Germinal center (tissue), 1 donor: Measurements from ENCODE around the gene KHDRBS1.
"Not testable (repeated sequence)": the region's sequence is repeated elsewhere in the genome, so short reads cannot be mapped to it uniquely, and the experiment has no call there.

Source experiments
- DNase-seq: peaks from one replicate; pipeline ENCODE4 v3.0.0; 2012; ENCODE audit warnings: mixed read lengths, low spot score

KHDRBS1 gene

DNA sequence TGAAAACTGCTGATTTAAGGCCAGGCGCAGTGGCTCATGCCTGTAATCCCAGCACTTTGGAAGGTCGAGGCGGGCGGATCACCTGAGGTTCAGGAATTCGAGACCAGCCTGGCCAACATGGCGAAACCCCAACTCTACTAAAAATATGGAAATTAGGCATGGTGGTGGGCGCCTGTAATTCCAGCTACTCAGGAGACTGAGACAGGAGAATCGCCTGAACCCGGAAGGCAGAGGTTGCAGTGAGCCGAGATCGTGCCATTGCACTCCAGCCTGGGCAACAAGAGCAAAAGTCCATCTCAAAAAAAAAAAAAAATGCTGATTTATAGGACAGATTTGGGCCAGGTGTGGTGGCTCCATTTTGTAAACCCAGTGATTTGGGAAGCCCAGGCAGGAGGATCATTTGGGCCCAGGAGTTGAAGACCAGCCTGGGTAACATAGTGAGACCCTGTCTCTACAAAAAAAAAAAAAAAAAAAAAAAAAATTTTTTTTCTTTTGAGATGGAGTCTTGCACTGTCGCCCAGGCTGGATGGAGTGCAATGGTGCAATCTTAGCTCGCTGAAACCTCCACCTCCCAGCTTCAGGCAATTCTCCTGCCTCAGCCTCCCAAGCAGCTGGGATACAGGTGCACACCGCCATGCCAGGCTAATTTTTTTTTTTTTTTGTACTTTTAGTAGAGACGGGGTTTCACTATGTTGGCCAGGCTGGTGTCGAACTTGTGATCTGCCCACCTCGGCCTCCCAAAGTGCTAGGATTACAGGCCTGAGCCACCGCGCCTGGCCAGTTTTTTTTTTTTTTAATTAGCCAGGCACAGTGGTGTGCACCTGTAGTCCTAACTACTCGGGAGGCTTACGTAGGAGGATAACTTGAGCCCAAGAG is 52.2 kb downstream of the KHDRBS1 start:
- not testable (repeated sequence) for DNase-seq

DNA sequence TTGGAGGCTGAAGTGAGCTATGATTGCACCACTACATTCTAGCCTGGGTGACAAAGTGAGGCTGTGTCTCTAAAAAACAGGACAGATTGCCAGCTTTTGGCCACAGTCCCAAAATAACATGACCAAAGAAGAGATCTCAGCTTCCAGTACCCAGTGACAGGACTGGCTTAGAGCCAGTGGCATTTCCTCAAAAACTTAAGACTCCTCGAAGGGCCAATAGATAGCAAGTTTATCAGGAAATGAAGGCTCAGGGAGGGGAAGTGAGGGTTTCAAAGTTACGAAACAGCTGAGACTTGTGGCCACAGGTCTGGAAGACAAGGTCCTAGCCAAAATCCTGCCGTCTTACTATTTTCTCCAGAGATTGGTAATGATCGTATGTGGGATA is 52.8 kb downstream of the KHDRBS1 start:
- peak; percentile 22 for DNase-seq

DNA sequence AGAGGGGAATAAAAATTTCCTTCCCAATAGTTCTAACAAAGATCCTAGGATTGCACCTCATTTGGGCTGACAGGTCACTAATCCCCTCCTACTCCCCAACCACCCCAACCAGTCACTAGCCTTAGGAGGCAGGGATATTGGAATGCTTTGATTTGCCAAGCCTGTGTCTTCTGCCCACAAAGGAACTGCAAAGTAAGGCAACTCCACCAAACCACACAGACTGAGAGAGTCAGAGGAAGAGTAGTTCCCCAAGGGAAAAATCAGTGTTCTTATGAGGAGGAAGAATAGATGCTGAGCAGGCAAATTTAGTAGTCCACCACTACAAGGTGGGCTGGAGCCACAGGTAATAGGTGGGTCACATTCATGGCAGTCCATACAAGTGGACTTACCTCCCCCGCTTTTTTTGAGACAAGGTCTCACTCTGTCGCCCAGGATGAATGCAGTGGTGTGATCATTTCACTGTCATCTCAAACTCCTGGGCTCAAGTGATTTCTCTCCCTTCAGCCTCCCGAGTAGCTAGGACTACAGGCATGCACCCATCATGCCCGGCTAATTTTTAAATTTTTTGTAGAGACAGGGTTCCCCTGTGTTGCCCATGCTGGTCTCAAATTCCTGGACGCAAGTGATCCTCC is 55.4 kb downstream of the KHDRBS1 start:
- no peak for DNase-seq

DNA sequence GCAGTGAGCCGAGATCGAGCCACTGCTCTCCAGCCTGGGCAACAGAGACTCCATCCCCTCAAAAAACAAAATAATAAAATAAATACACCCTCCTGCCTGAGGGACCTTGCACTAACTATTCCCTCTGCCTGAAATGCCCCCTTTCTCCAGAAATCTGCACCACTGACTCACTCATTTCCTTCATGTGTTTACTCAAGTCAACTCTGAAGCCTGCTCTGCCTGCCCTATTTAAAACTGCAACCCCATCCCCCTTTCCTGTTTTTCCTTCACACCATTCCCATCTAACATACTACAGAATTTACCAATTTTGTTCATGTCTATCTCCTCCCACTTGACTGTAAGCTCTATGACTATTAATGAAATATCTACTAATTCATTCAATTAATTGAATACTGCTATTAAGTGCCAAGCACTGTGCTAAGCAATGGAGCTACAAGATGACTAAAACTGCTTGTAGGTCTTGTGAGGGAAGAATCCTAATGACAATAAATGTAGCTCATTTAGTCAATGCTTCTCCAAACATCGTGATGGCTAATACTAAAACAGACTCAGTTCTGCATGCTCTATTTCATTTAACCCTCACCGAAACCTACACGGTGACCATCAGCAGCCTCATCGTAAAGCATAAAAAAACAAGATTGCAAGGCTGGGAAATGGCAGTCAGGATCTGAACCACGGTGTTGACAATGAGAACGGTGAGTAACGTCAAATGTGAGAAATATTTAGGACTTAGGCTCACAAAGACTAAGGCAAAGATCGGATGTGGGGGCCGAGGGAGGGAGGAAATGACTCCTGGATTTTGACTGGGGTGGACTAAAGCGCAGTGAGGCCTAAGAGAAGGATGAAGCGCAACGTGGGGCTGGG is 58.3 kb downstream of the KHDRBS1 start:
- no peak for DNase-seq

DNA sequence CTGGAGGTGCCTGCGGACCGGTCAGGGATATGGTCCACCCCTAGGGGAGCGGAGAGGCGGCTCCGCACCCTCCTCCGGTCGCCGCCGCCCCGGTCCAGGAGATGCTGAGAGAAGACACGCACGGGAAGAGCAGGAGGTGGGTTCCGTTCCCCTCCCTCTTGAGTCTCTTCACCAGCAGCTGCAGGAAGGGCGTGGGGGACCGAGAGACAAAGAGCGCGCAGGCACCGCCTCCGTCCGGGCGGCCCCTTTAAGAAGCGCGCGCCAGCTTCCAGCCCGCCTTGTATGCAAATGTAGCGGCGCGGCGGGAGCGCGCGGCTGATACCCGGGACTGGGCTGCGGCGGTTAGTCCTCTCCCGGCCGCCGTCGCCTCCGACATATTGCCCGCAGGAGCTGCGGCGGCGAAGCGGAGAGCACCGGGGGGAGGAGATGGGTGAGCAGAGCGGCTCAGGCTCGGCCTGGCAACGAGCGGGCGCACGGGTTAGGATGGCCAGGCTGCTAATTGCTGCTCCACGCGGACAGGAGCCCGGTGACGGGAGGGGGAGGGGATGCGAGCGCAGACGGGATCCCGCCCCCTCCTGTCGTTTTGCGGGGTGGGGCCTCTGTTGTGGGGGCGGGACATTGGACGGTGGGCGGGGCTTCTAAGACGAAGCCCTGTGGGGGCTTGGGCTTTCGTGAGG is 59.1 kb downstream of the KHDRBS1 start, which contains the start of gene TMEM39B:
TSS of gene TMEM39B (plus strand) at position 318 of the 677 bp plus-strand sequence. CDS start at position 427, 109 bp downstream.
- peak; percentile 99 for DNase-seq

DNA sequence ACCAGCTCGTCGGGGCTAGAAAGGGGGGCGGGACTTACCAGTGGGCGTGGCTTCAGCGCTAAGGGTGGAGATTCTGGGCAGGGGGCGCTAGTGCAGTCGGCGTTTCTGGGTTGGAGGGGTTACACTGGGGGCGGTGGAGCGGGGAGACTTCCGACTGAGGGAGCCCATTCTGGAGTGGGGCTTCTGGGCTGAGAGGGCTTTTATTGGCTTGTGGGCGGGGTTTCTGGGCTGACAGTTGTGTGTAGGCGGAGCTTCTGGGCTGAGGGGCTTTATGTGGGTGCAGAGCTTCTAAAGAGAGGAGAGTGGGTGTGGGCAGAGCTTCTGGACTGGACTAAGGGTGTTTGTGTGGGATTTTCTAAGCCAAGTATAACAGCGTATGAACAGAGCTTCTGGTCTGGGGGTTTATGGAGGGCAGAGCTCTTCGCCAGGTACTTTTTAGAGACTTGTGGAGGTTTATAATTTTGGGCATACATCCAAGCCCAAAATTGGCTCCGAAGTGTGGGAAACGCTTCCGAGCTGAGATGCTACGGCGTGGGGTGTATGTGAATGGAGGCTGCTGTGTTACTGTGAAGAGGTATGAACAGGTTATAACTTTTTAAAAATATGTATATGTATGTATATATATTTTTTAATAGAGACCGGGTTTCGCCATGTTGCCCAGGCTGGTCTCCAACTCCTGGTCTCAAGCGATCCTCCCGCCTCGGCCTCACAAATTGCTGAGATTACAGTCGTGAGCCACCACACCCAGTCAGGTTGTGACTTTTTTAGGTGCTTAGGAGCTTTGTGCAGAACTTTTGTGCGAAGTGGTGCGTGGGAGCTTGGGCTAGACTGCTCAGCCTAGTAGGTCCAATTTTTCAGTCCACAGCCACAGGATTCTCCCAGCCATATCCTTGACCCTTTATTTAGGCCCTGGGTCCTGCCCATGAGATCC is 59.9 kb downstream of the KHDRBS1 start:
- no peak for DNase-seq

DNA sequence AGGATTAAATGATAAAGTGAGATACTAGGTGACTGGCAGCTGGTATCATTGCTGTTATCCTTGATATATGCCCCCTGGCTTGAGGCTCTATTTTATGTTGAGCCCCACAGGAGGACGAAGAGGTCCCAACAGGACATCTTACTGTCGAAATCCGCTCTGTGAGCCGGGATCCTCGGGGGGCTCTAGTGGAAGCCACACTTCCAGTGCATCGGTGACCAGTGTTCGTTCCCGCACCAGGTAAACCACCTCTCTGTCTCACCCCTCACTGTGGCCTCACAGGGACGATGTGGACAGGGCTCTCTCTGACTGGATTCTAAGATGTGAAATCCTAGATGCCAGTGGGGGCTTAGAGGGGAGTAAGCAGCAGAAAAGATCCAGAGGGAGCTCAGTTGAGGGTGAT is 61.2 kb downstream of the KHDRBS1 start:
- DNase-seq, result no peak

DNA sequence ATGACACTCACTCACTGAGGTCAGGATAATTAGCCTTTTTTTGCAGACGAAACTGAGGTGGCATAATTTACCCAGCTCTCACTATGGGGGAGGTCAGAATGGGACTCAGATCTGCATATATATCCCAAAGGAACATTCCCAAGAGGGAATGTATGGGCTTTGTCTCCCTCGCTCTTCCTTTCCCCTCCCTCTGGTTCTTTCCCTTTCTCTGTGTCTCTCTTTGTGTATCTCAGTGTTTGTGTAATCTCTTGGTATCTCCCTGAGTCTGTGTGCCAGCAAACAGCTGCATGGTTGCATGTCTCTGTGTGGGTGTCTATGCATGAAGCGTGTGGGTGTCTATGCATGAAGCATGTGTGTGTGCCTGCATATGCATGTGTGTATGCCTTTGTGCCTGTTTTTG is 63.8 kb downstream of the KHDRBS1 start:
- no peak for DNase-seq

DNA sequence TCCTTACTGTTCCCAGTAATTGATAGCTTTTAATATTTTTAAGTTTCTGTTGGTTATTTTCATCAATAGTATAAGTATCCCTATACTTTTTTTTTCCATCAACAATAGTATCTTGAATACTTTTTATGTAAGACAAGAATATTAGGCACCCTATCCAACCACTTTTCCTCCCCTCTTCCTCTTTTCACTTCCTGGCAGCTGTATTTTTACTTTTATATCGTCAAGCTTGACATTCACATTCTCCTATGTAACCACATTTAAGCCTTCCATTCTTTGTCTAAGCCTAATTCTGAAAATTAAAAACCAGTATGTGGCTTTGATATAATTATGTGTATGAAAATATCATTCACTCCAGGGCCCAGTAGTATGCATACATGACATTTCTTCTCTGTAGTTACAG is 68.4 kb downstream of the KHDRBS1 start:
- DNase-seq, result no peak

DNA sequence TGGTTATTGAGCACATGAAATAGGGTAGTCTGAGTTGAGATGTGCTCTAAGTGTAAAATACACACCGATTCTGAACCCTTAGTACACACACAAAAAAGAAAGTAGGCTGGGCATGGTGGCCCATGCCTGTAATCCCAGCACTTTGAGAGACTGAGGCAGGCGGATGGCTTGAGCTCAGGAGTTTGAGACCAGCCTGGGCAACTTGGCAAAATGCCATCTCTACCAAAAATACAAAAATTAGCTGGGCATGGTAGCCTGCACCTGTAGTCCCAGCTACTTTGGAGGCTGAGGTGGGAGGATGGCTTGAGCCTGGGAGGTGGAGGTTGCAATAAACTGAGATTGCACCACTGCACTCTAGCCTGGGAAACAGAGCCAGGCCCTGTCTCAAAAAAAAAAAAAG is 72.7 kb downstream of the KHDRBS1 start:
- not testable (repeated sequence) for DNase-seq

DNA sequence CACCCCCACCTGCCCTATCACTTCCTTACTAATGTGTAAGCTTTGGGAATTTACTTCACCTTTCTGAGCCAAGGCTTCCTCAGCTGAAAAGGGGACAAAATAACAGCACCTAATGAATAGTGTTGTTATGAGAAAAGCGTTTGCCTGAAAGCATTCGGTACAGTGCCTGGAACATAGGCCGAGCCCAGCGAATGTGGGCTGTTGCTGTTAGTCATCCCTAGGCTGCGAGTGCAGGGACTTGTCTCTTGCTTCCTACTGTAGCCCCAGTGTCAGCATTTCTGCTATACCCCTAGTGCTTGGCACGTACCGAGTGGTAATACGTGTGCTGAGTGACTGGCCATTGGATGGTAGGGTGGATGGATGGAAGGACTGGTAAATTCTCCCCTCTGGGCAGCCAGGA is 77.5 kb downstream of the KHDRBS1 start:
- DNase-seq, result no peak

DNA sequence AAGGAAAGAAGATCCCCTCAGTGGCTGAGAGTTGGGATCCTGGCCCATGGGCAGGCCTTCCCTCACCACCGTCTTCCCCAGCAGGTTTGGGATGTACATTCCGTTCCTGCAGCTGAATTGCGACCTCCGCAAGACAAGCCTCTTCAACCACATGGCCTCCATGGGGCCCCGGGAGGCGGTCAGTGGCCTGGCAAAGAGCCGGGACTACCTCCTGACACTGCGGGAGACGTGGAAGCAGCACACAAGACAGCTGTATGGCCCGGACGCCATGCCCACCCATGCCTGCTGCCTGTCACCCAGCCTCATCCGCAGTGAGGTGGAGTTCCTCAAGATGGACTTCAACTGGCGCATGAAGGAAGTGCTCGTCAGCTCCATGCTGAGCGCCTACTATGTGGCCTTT is 77.9 kb downstream of the KHDRBS1 start:
- no peak for DNase-seq
